ENCODE data around the gene ATP5MC2.
"Not testable (repeated sequence)": the region's sequence is repeated elsewhere in the genome, so short reads cannot be mapped to it uniquely, and the experiment has no call there.

DNA sequence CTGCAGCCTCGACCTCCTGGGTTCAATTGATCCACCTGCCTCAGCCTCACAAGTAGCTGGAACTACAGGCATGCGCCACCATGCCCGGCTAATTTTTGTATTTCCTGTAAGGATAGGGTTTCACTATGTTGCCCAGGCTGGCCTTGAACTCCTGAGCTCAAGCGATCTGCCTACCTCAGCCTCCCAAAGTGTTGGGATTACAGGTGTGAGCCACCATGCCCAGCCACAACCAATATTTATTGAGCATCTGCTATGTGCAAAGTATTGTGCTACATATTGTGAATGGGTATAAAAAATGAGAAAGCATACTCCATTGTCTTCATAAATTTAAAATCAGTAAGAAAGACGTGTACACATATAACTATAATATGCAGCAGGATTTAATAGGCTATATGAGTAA is 4.2 kb upstream of the ATP5MC2 start:
- not testable (repeated sequence) for TF ChIP-seq CTCF (IDR thresholded peaks at IDR 0.05); ZFX (IDR thresholded peaks at IDR 0.05; ENCODE audit: borderline replicate concordance)
